ENCODE data around the gene PRMT5. TPM values are rescaled to one million over a fixed set of nuclear protein-coding genes. Genes with fewer than 3 reads are reported as not detected.

PRMT5 gene
- total RNA-seq, 1 experiment from 2014 or later: 201 TPM

- DNase-seq (ENCODE audit: unreplicated experiment): peak; percentile 78
- Mint-ChIP-seq H3K27me3 (ENCODE audit: insufficient read depth, unreplicated experiment) (no peaks in the 10 kb centered on the region), H3K4me3 (ENCODE audit: unreplicated experiment) (peak overlapping the region; percentile 50), H3K9me3 (ENCODE audit: unreplicated experiment) (no peaks in the 10 kb centered on the region), H3K36me3 (ENCODE audit: insufficient read depth, unreplicated experiment) (peaks cover 89% of the 10 kb centered on the region), H3K27ac (ENCODE audit: low read depth, unreplicated experiment) (peak overlapping the region; percentile 51), H3K4me1 (ENCODE audit: insufficient read depth, unreplicated experiment) (peaks cover 51% of the 10 kb centered on the region)
- peak; percentile 65 for TF ChIP-seq CTCF (IDR thresholded peaks at IDR 0.05; ENCODE audit: unreplicated experiment)
- intact Hi-C loops (cut with micrococcal nuclease): loop anchor here (1.0 kb wide), 1 partner anchor 10 kb away; no protein-coding TSS in a partner anchor
- POLR2A ChIA-PET: interaction anchor here (0.7 to 4.0 kb wide), 11 partner anchors 8 to 417 kb away, joined by 3 to 53 read pairs (median 9); partner anchors contain the start of genes ACIN1, AJUBA, C14orf119 and HAUS4
- CTCF ChIA-PET: interaction anchor here (0.5 to 17.1 kb wide), 35 partner anchors 8 to 1977 kb away, joined by 3 to 331 read pairs (median 4); partner anchors contain the start of genes AJUBA, CDH24 and HAUS4
- BruUV-seq (replicated peaks): no TSS peak
Observed at GRCh38 chr14:22973217-22974032, 44.2 kb upstream of the PRMT5 start.

GRCh38 chr14:22972313-22972930 is 43.2 kb upstream of the PRMT5 start:
- H3K9me3 Mint-ChIP-seq (ENCODE audit: unreplicated experiment): no peaks in the 10 kb centered on the region
- peaks cover 97% of the 10 kb centered on the region for H3K36me3 Mint-ChIP-seq (ENCODE audit: insufficient read depth, unreplicated experiment)
- DNase-seq (ENCODE audit: unreplicated experiment): no peak
- POLR2A ChIA-PET: interaction anchor here (0.8 to 4.0 kb wide), 9 partner anchors 9 to 326 kb away, joined by 3 to 53 read pairs (median 15); partner anchors contain the start of genes ACIN1, AJUBA, C14orf119 and HAUS4
- BruUV-seq (replicated peaks): TSS peak; percentile 21
- CTCF ChIA-PET: interaction anchor here (0.5 to 17.1 kb wide), 26 partner anchors 10 to 1976 kb away, joined by 3 to 331 read pairs (median 4); partner anchors contain the start of genes AJUBA, CDH24 and HAUS4
- H3K27me3 Mint-ChIP-seq (ENCODE audit: insufficient read depth, unreplicated experiment): no peaks in the 10 kb centered on the region
- no peak overlapping the region for H3K4me3 Mint-ChIP-seq (ENCODE audit: unreplicated experiment)
- TF ChIP-seq CTCF (IDR thresholded peaks at IDR 0.05; ENCODE audit: unreplicated experiment): no peak
- no peak overlapping the region for H3K27ac Mint-ChIP-seq (ENCODE audit: low read depth, unreplicated experiment)
- H3K4me1 Mint-ChIP-seq (ENCODE audit: insufficient read depth, unreplicated experiment): peaks cover 41% of the 10 kb centered on the region
- intact Hi-C loops (cut with micrococcal nuclease): no loop called here

- BruUV-seq (replicated peaks): no TSS peak
- Mint-ChIP-seq H3K27ac (ENCODE audit: low read depth, unreplicated experiment) (no peak overlapping the region), H3K4me3 (ENCODE audit: unreplicated experiment) (no peak overlapping the region), H3K9me3 (ENCODE audit: unreplicated experiment) (no peaks in the 10 kb centered on the region), H3K4me1 (ENCODE audit: insufficient read depth, unreplicated experiment) (peaks cover 28% of the 10 kb centered on the region), H3K27me3 (ENCODE audit: insufficient read depth, unreplicated experiment) (no peaks in the 10 kb centered on the region), H3K36me3 (ENCODE audit: insufficient read depth, unreplicated experiment) (peaks cover 91% of the 10 kb centered on the region)
- intact Hi-C loops (cut with micrococcal nuclease): no loop called here
- no peak for TF ChIP-seq CTCF (IDR thresholded peaks at IDR 0.05; ENCODE audit: unreplicated experiment)
- POLR2A ChIA-PET: interaction anchor here (0.7 to 4.0 kb wide), 4 partner anchors 9 to 41 kb away, joined by 3 to 53 read pairs (median 11); partner anchors contain the start of genes AJUBA and HAUS4
- no peak for DNase-seq (ENCODE audit: unreplicated experiment)
- CTCF ChIA-PET: interaction anchor here (0.6 to 17.1 kb wide), 8 partner anchors 13 to 635 kb away, joined by 3 to 331 read pairs (median 5); partner anchors contain the start of genes AJUBA and CDH24
Observed at GRCh38 chr14:22971152-22971551, 42.0 kb upstream of the PRMT5 start.
